Suprapubic skin (tissue), 4 donors: Measurements from ENCODE around the gene FUT7.

Source experiments
- POLR2A ChIP-seq, 2 donors: fragments of 450-650 bp; IDR thresholded peaks; one replicate each; pipeline ENCODE4 v1.6.1; 2017; ENCODE audit warnings: antibody characterized with exemption in 2 of 2, mild to moderate bottlenecking in 2 of 2, moderate library complexity in 2 of 2
- POLR2AphosphoS5 ChIP-seq, 3 donors: sonication (generic); formaldehyde crosslinking; IDR thresholded peaks; one replicate each; pipeline ENCODE4 v1.6.1; 2017; ENCODE audit warnings: antibody characterized with exemption in 3 of 3
- TF ChIP-seq, protein P1 (sequence below), 2 donors: fragments of 200-600 bp in 1 of 2; fragments of 450-650 bp in 1 of 2; sonication (generic) in 1 of 2; IDR thresholded peaks; one replicate each; pipeline ENCODE4 v1.5.1; 2016 to 2019; ENCODE audit warnings: antibody characterized with exemption in 2 of 2, mild to moderate bottlenecking in 1 of 2, moderate library complexity in 1 of 2

DNA sequence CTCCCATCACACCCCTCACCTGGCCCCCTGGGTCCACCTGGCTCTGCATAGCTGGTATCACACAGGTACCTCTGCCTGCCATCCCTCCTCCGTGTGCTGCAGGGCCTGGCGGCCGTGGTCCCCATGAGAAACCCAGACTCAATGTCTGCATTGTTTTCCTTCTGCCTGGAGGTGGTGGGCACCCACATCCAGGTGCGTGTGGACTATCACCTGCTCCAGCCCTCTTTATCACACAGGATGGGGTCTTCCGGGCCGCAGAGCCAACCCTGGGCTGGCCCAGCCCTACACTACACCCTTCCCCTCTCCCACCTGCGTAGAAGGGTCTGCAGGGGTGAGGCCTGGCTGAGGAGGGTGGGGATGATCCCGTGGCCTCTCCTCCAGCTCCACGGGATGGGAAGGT, 7.0 kb upstream of the FUT7 start:
- no peak for TF ChIP-seq POLR2AphosphoS5 (IDR thresholded peaks at IDR 0.05)
- TF ChIP-seq, protein P1, sequence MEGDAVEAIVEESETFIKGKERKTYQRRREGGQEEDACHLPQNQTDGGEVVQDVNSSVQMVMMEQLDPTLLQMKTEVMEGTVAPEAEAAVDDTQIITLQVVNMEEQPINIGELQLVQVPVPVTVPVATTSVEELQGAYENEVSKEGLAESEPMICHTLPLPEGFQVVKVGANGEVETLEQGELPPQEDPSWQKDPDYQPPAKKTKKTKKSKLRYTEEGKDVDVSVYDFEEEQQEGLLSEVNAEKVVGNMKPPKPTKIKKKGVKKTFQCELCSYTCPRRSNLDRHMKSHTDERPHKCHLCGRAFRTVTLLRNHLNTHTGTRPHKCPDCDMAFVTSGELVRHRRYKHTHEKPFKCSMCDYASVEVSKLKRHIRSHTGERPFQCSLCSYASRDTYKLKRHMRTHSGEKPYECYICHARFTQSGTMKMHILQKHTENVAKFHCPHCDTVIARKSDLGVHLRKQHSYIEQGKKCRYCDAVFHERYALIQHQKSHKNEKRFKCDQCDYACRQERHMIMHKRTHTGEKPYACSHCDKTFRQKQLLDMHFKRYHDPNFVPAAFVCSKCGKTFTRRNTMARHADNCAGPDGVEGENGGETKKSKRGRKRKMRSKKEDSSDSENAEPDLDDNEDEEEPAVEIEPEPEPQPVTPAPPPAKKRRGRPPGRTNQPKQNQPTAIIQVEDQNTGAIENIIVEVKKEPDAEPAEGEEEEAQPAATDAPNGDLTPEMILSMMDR (IDR thresholded peaks at IDR 0.05): no peak
- no peak for TF ChIP-seq POLR2A (IDR thresholded peaks at IDR 0.05)
